B cell (primary cell): Measurements from ENCODE around the gene TIMP2. TPM values are rescaled to one million over a fixed set of nuclear protein-coding genes. Genes with fewer than 3 reads are reported as not detected.

ENCODE experiments used
- ATAC-seq: fragments of 200-7000 bp; cut with Tn5 transposase; one replicate; pipeline ENCODE4 v1.10.0; 2021; ENCODE audit warnings: low read depth, mild to moderate bottlenecking, moderate number of reproducible peaks, moderate library complexity
- CTCF ChIA-PET: fragments of 350-600 bp; sonication (Branson Sonifier 250); formaldehyde crosslinking; loops from one replicate; lab custom pipeline; 2021; ENCODE audit warnings: antibody characterized with exemption, inconsistent platforms; lab: Charles Lee
- POLR2A ChIA-PET: fragments of 350-600 bp; sonication (Branson Sonifier 250); formaldehyde crosslinking; loops from one replicate; lab custom pipeline; 2021; ENCODE audit warnings: antibody characterized with exemption; lab: Charles Lee
- DNase-seq: peaks from one replicate; pipeline ENCODE4 v3.0.0; 2013
- H2AFZ ChIP-seq: 2 replicates; pipeline ENCODE4 v1.6.1; 2012; ENCODE audit warnings: mild to moderate bottlenecking, low read depth, low read length; ENCODE audit not compliant: insufficient read depth, poor library complexity, severe bottlenecking
- H3K27ac ChIP-seq, 2 donors: 1 replicate in 1 of 2; 2 replicates in 1 of 2; pipeline ENCODE4 v1.5.1; 2012 to 2013; ENCODE audit warnings: low read length in 2 of 2, mild to moderate bottlenecking in 2 of 2, moderate library complexity in 1 of 2
- H3K27me3 ChIP-seq, 4 experiments: fragments of 200-600 bp in 1 of 4; sonication (generic) in 1 of 4; replicated peaks in 1 of 4; 1 replicate in 2 of 4; 2 replicates in 2 of 4; pipeline versions ENCODE4 v1.6.1 to v1.7.0; 2013 to 2016; ENCODE audit warnings: low read length in 3 of 4, mild to moderate bottlenecking in 2 of 4, mixed read lengths in 1 of 4, moderate library complexity in 1 of 4; ENCODE audit not compliant: insufficient read depth in 4 of 4, control insufficient read depth in 3 of 4; ENCODE audit errors: control extremely low read depth in 1 of 4
- H3K36me3 ChIP-seq, 2 experiments: replicated peaks in 1 of 2; 1 replicate in 1 of 2; 2 replicates in 1 of 2; pipeline versions ENCODE4 v1.6.1 to v1.7.1; 2013; ENCODE audit warnings: low read length in 1 of 2; ENCODE audit not compliant: insufficient read depth in 2 of 2, control insufficient read depth in 1 of 2; ENCODE audit errors: control extremely low read depth in 1 of 2, extremely low read depth in 1 of 2
- H3K4me1 ChIP-seq, 2 donors: fragments of 200-600 bp in 1 of 2; sonication (generic) in 1 of 2; 1 replicate in 1 of 2; 2 replicates in 1 of 2; pipeline versions ENCODE4 v1.5.1 to v1.6.1; 2013 to 2017; ENCODE audit warnings: low read length in 2 of 2; ENCODE audit not compliant: control insufficient read depth in 2 of 2, insufficient read depth in 2 of 2
- H3K4me2 ChIP-seq: replicated peaks from 2 replicates; pipeline ENCODE3; 2012; ENCODE audit warnings: mild to moderate bottlenecking, low read depth, low read length; ENCODE audit not compliant: poor library complexity, severe bottlenecking
- H3K4me3 ChIP-seq, 5 experiments: fragments of 200-600 bp in 1 of 5; sonication (generic) in 1 of 5; 1 replicate in 3 of 5; 2 replicates in 2 of 5; pipeline versions ENCODE4 v1.5.1 to v1.7.0; 2011 to 2016; ENCODE audit warnings: low read length in 4 of 5, mild to moderate bottlenecking in 4 of 5, low read depth in 2 of 5, control low read depth in 1 of 5, moderate library complexity in 1 of 5; ENCODE audit not compliant: insufficient read depth in 1 of 5; ENCODE audit errors: control extremely low read depth in 1 of 5, extremely low read depth in 1 of 5
- H3K79me2 ChIP-seq: fragments of 200-600 bp; sonication (generic); one replicate; pipeline ENCODE4 v1.6.0; 2016; ENCODE audit warnings: low read length; ENCODE audit not compliant: control insufficient read depth, insufficient read depth
- H3K9ac ChIP-seq: fragments of 200-600 bp; sonication (generic); 2 replicates; pipeline ENCODE4 v1.6.1; 2017; ENCODE audit warnings: mild to moderate bottlenecking, low read length, moderate library complexity
- H3K9me3 ChIP-seq, 3 donors: one replicate each; pipeline versions ENCODE4 v1.6.1 to v1.7.1; 2013; ENCODE audit warnings: low read length in 2 of 3; ENCODE audit not compliant: control insufficient read depth in 2 of 3, insufficient read depth in 1 of 3; ENCODE audit errors: control extremely low read depth in 1 of 3
- H4K20me1 ChIP-seq: 2 replicates; pipeline ENCODE4 v1.6.0; 2012; ENCODE audit warnings: mild to moderate bottlenecking, low read length; ENCODE audit not compliant: insufficient read depth, control insufficient read depth, poor library complexity, severe bottlenecking
- H3K27ac Mint-ChIP-seq: one replicate; pipeline ENCODE4 v1.8.0; 2021; ENCODE audit warnings: mixed read lengths
- H3K27me3 Mint-ChIP-seq: one replicate; pipeline ENCODE4 v1.8.0; 2021; ENCODE audit warnings: mixed read lengths
- H3K4me1 Mint-ChIP-seq: one replicate; pipeline ENCODE4 v1.8.0; 2021; ENCODE audit warnings: mixed read lengths
- H3K4me3 Mint-ChIP-seq: one replicate; pipeline ENCODE4 v1.8.0; 2021; ENCODE audit warnings: mixed read lengths
- H3K9me3 Mint-ChIP-seq: one replicate; pipeline ENCODE4 v1.8.0; 2022; ENCODE audit warnings: mixed read lengths; ENCODE audit not compliant: insufficient read depth
- CTCF ChIP-seq: fragments of 200-600 bp; IDR thresholded peaks from one replicate; pipeline ENCODE4 v1.8.0; 2022; ENCODE audit warnings: antibody characterized with exemption, mild to moderate bottlenecking
- EZH2 ChIP-seq: IDR thresholded peaks from 2 replicates; pipeline ENCODE4 v1.6.1; 2012; ENCODE audit warnings: borderline replicate concordance, low read depth, mild to moderate bottlenecking, moderate library complexity, low read length; ENCODE audit not compliant: insufficient read depth, poor library complexity, severe bottlenecking
- WGBS: methylation state at CpG from one replicate; pipeline ENCODE4 v1.1.5; 2013; ENCODE audit warnings: missing lambda C conversion rate; ENCODE audit not compliant: insufficient coverage; 5-methylcytosine and 5-hydroxymethylcytosine counted together
- intact Hi-C: fragments of 100-400 bp; cut with micrococcal nuclease; formaldehyde crosslinking; loops from one replicate; pipeline ENCODE4 v1.10.0; 2022
- polyA plus RNA-seq: library from polyadenylated mRNA; depleted of rRNA; stranded (reverse); fragments of >200 nt; gene quantifications from 2 replicates; pipeline ENCODE4 v1.2.3, GENCODE V29; 2012
- total RNA-seq, 2 donors: library from RNA; stranded (reverse); fragments of 120-200 nt in 1 of 2; gene quantifications; 1 replicate in 1 of 2; 2 replicates in 1 of 2; pipeline versions ENCODE4 v1.2.3 to v1.2.4, GENCODE V29; 2013 to 2022

Gene TIMP2
- total and polyA plus RNA-seq, 2 donors (not counting 1 experiment from before 2014, with no cell fraction given): 4.8 to 10.0 TPM

DNA sequence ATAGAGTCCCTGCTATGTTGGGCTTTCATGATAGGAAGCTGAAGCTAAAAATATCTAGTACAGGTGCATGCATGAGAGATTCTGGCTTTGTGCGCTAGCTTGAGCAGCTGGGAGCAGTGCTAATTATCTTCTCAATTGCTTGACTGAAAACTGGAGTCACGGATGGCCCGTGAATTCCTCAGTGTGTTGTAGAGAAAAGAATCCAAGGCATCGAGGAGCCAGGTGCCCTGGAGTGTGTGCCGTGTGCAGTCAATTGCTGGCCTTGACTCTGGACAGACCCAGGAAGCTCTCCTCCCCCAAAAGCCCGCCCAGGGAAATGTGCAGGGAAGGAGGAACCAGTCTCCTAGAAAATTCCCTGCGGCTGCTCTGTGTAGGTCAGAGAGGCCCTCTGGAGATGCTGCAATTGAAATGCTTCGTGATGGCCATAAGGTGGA is 40.3 kb upstream of the TIMP2 start:
- no peak overlapping the region for H2AFZ ChIP-seq
- no peaks in the 10 kb centered on the region for H3K79me2 ChIP-seq
- H3K27ac ChIP-seq: no peak overlapping the region
- peaks cover 10 to 15% of the 10 kb centered on the region in 2 donors for H3K4me1 ChIP-seq
- Mint-ChIP-seq H3K4me3 (peak overlapping the region; percentile 44), H3K9me3 (no peaks in the 10 kb centered on the region), H3K4me1 (peaks cover 22% of the 10 kb centered on the region), H3K27ac (no peak overlapping the region), H3K27me3 (peaks cover 3% of the 10 kb centered on the region)
- H4K20me1 ChIP-seq: no peaks in the 10 kb centered on the region
- 45% methylated on average over 7 of the region's 8 CpGs for WGBS
- no peaks in the 10 kb centered on the region for H3K27me3 ChIP-seq
- no peak overlapping the region for H3K4me3 ChIP-seq
- no peak for TF ChIP-seq EZH2
- TF ChIP-seq CTCF: no peak
- DNase-seq (no peak), ATAC-seq (no peak)
- peaks cover 0 to 8% (median 0%) of the 10 kb centered on the region in 3 donors for H3K9me3 ChIP-seq
- no peaks in the 10 kb centered on the region for H3K36me3 ChIP-seq
- no peak overlapping the region for H3K9ac ChIP-seq
- intact Hi-C loops: no loop called here
- CTCF ChIA-PET: interaction anchor here (0.9 to 3.8 kb wide), 4 partner anchors 12 to 468 kb away, joined by 3 to 19 read pairs (median 4); no protein-coding TSS in a partner anchor
- POLR2A ChIA-PET: no interaction called here
- peak overlapping the region; percentile 57 for H3K4me2 ChIP-seq

DNA sequence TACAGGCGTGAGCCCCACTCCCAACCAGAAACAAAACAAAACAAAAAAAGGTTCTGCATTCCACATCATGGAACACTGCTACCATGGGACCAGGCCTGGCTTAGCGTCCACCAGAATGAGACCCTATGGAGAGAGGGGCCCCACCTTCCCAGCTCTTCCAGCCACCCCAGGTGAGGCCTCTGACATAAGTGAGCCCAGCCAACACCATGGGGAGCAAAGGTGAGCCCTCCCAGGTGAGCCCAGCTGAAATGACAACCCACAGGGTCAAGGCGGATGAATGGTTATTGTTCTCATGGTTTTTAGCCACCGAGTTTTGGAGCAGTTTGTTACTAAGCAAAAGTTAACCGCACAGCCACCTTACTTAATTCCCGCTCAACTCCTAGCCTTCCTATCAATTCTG is 38.2 kb upstream of the TIMP2 start:
- CTCF ChIA-PET: interaction anchor here (1.1 to 3.8 kb wide), 2 partner anchors 98 to 466 kb away, joined by 3 to 19 read pairs; no protein-coding TSS in a partner anchor

More for the DNA sequence above, 38.2 kb upstream of the TIMP2 start:
- ATAC-seq: no peak
- WGBS: 94% methylated on average over 3 of the region's 6 CpGs
- H4K20me1 ChIP-seq: no peaks in the 10 kb centered on the region
- no peak overlapping the region for H3K4me2 ChIP-seq
- Mint-ChIP-seq H3K4me3 (no peak overlapping the region), H3K27ac (no peak overlapping the region), H3K27me3 (no peaks in the 10 kb centered on the region), H3K4me1 (peaks cover 22% of the 10 kb centered on the region), H3K9me3 (no peaks in the 10 kb centered on the region)
- no peaks in the 10 kb centered on the region for H3K79me2 ChIP-seq
- H3K36me3 ChIP-seq: no peaks in the 10 kb centered on the region
- H3K9me3 ChIP-seq: peaks cover 0 to 8% (median 0%) of the 10 kb centered on the region in 3 donors
- intact Hi-C loops: no loop called here
- H3K27ac ChIP-seq: no peak overlapping the region
- no peak overlapping the region for H3K4me3 ChIP-seq
- TF ChIP-seq CTCF: no peak
- no peak for TF ChIP-seq EZH2
- no peak for DNase-seq
- peaks cover 10 to 15% of the 10 kb centered on the region in 2 donors for H3K4me1 ChIP-seq
- no peaks in the 10 kb centered on the region for H3K27me3 ChIP-seq
- H3K9ac ChIP-seq: no peak overlapping the region
- H2AFZ ChIP-seq: no peak overlapping the region
- POLR2A ChIA-PET: no interaction called here
